SIG-M5 treated with dmso at 0.1 percent for 504 hours (cell line): Measurements from ENCODE around the gene NACA2.
"Not testable (repeated sequence)": the region's sequence is repeated elsewhere in the genome, so short reads cannot be mapped to it uniquely, and the experiment has no call there.

Experiments used
- DNase-seq: peaks from one replicate; lab custom pipeline; 2025; ENCODE audit not compliant: unreplicated experiment; lab: John Stamatoyannopoulos, UW

Gene NACA2

GRCh38 chr17:61600621-61601020 is 9.6 kb upstream of the NACA2 start:
- no peak for DNase-seq

GRCh38 chr17:61599608-61600007 is 8.6 kb upstream of the NACA2 start:
- no peak for DNase-seq

- DNase-seq: no peak
Measured at GRCh38 chr17:61598014-61598413, 7.0 kb upstream of the NACA2 start.

GRCh38 chr17:61597607-61598006 is 6.6 kb upstream of the NACA2 start:
- DNase-seq: no peak

GRCh38 chr17:61595418-61596186 is 4.6 kb upstream of the NACA2 start:
- no peak for DNase-seq

- DNase-seq: peak; percentile 75
Measured at GRCh38 chr17:61594294-61594825, 3.3 kb upstream of the NACA2 start.

- DNase-seq: no peak
Measured at GRCh38 chr17:61593426-61593825, 2.4 kb upstream of the NACA2 start.

- DNase-seq: no peak
Measured at GRCh38 chr17:61591930-61592329, 911 bp upstream of the NACA2 start.

GRCh38 chr17:61589990-61590389 is 1.0 kb downstream of the NACA2 start:
- DNase-seq: no peak

GRCh38 chr17:61587807-61588660 is 3.0 kb downstream of the NACA2 start:
- no peak for DNase-seq

- no peak for DNase-seq
Measured at GRCh38 chr17:61587242-61587641, 3.8 kb downstream of the NACA2 start.

- not testable (repeated sequence) for DNase-seq
Measured at GRCh38 chr17:61586622-61587021, 4.4 kb downstream of the NACA2 start.

- DNase-seq: no peak
Measured at GRCh38 chr17:61586031-61586566, 4.9 kb downstream of the NACA2 start.

GRCh38 chr17:61584866-61585265 is 6.2 kb downstream of the NACA2 start:
- DNase-seq: no peak

- DNase-seq: no peak
Measured at GRCh38 chr17:61584266-61584665, 6.8 kb downstream of the NACA2 start.

- no peak for DNase-seq
Measured at GRCh38 chr17:61583660-61584264, 7.3 kb downstream of the NACA2 start.

- DNase-seq: peak; percentile 100
Measured at GRCh38 chr17:61583242-61583641, 7.8 kb downstream of the NACA2 start.

GRCh38 chr17:61582593-61582992 is 8.4 kb downstream of the NACA2 start:
- no peak for DNase-seq

- DNase-seq: no peak
Measured at GRCh38 chr17:61581611-61582349, 9.2 kb downstream of the NACA2 start.

- DNase-seq: no peak
Measured at GRCh38 chr17:61580502-61580901, 10.5 kb downstream of the NACA2 start.

GRCh38 chr17:61579961-61580360 is 11.1 kb downstream of the NACA2 start:
- DNase-seq: no peak
